SK-N-SH (cell line): ENCODE results near the gene TFPI2. TPM values are rescaled to one million over a fixed set of nuclear protein-coding genes. Genes with fewer than 3 reads are reported as not detected.
A peak's percentile ranks its signal among the peaks of the same experiment; 100 is the strongest.

Source experiments
- CTCF ChIA-PET: fragments of 300-600, 350-600 bp; formaldehyde crosslinking; extraction: SDS; loops from one replicate; lab custom pipeline; 2021; lab: Yijun Ruan, JAX
- POLR2A ChIA-PET: fragments of 350-600 bp; sonication (Branson Sonifier 250); formaldehyde crosslinking; extraction: SDS; loops from one replicate; lab custom pipeline; 2020; ENCODE audit warnings: antibody characterized with exemption, inconsistent platforms; lab: Yijun Ruan, JAX
- DNase-seq: peaks from one replicate; pipeline ENCODE4 v3.0.0; 2012
- H2AFZ ChIP-seq: fragments of 200-600 bp; sonication (generic); 2 replicates; pipeline ENCODE4 v1.8.1; 2016; ENCODE audit warnings: antibody characterized with exemption, mild to moderate bottlenecking, low read depth
- H3F3A ChIP-seq: fragments of 200-600 bp; sonication (generic); replicated peaks from 2 replicates; pipeline ENCODE3; 2016; ENCODE audit warnings: antibody characterized with exemption, mild to moderate bottlenecking; ENCODE audit not compliant: insufficient read depth
- H3K27ac ChIP-seq, 2 experiments: fragments of 200-500 bp in 1 of 2; fragments of 200-600 bp in 1 of 2; sonication (Bioruptor generic) in 1 of 2; sonication (generic), shearing (Covaris generic) in 1 of 2; 2 replicates each; pipeline versions ENCODE4 v1.5.1 to v1.6.1; 2014 to 2016; ENCODE audit warnings: low read depth in 2 of 2, inconsistent platforms in 1 of 2, low read length in 1 of 2, mild to moderate bottlenecking in 1 of 2, mixed read lengths in 1 of 2
- H3K27me3 ChIP-seq: fragments of 200-600 bp; sonication (generic), shearing (Covaris generic); 2 replicates; pipeline ENCODE4 v1.6.1; 2016; ENCODE audit warnings: mixed run types; ENCODE audit not compliant: insufficient read depth
- H3K36me3 ChIP-seq, 2 experiments: fragments of 200-500 bp in 1 of 2; fragments of 200-600 bp in 1 of 2; sonication (Bioruptor generic) in 1 of 2; sonication (generic) in 1 of 2; replicated peaks in 1 of 2; 2 replicates each; pipeline versions ENCODE3 to v1.5.1; 2014 to 2016; ENCODE audit warnings: low read length in 1 of 2, mild to moderate bottlenecking in 1 of 2; ENCODE audit not compliant: insufficient read depth in 2 of 2, control insufficient read depth in 1 of 2
- H3K4me1 ChIP-seq, 2 experiments: fragments of 200-500 bp in 1 of 2; fragments of 200-600 bp in 1 of 2; sonication (Bioruptor generic) in 1 of 2; sonication (generic), shearing (Covaris generic) in 1 of 2; 2 replicates each; pipeline versions ENCODE4 v1.5.1 to v1.6.1; 2014 to 2016; ENCODE audit warnings: low read depth in 1 of 2, low read length in 1 of 2, mixed run types in 1 of 2; ENCODE audit not compliant: insufficient read depth in 2 of 2, control insufficient read depth in 1 of 2
- H3K4me2 ChIP-seq: fragments of 200-600 bp; sonication (generic), shearing (Covaris generic); 2 replicates; pipeline ENCODE4 v1.6.1; 2017; ENCODE audit warnings: mixed run types
- H3K4me3 ChIP-seq, 2 experiments: fragments of 200-500 bp in 1 of 2; fragments of 200-600 bp in 1 of 2; sonication (Bioruptor generic) in 1 of 2; sonication (generic), shearing (Covaris generic) in 1 of 2; 2 replicates each; pipeline versions ENCODE4 v1.5.1 to v1.8.1; 2014 to 2016; ENCODE audit warnings: low read depth in 2 of 2, inconsistent platforms in 1 of 2, low read length in 1 of 2, mild to moderate bottlenecking in 1 of 2, mixed read lengths in 1 of 2, moderate library complexity in 1 of 2
- H3K79me2 ChIP-seq: fragments of 200-600 bp; sonication (generic); 2 replicates; pipeline ENCODE4 v1.8.1; 2017; ENCODE audit warnings: mild to moderate bottlenecking; ENCODE audit not compliant: insufficient read depth
- H3K9ac ChIP-seq: fragments of 200-600 bp; sonication (generic); 2 replicates; pipeline ENCODE4 v1.6.1; 2017; ENCODE audit warnings: mixed run types
- H3K9me2 ChIP-seq: fragments of 200-600 bp; sonication (generic); 2 replicates; pipeline ENCODE4 v1.6.1; 2017; ENCODE audit warnings: mixed run types
- H3K9me3 ChIP-seq: fragments of 200-600 bp; sonication (generic); 2 replicates; pipeline ENCODE4 v1.6.1; 2017; ENCODE audit warnings: mixed run types, mild to moderate bottlenecking, moderate library complexity
- H4K20me1 ChIP-seq: fragments of 200-600 bp; sonication (generic); 2 replicates; pipeline ENCODE4 v1.6.1; 2017; ENCODE audit warnings: mild to moderate bottlenecking, mixed run types; ENCODE audit not compliant: insufficient read depth
- EP300 ChIP-seq, 2 experiments: IDR thresholded peaks; 2 replicates each; pipeline versions ENCODE4 v1.4.0 to v1.6.1; 2012; ENCODE audit warnings: borderline replicate concordance in 1 of 2, low read depth in 1 of 2, low read length in 1 of 2
- EZH2phosphoT487 ChIP-seq: fragments of 200-600 bp; sonication (generic); IDR thresholded peaks from 2 replicates; pipeline ENCODE4 v1.6.1; 2017; ENCODE audit warnings: low read depth, mixed run types, mild to moderate bottlenecking, antibody characterized with exemption, moderate library complexity, borderline replicate concordance
- FOSL2 ChIP-seq: IDR thresholded peaks from 2 replicates; pipeline ENCODE4 v1.4.0; 2012; ENCODE audit warnings: low read depth, mild to moderate bottlenecking, moderate library complexity, borderline replicate concordance
- GATA2 ChIP-seq: sonication (generic); formaldehyde crosslinking; IDR thresholded peaks from 2 replicates; pipeline ENCODE4 v1.5.0; 2020; ENCODE audit warnings: mild to moderate bottlenecking, missing genetic modification reagents
- JUND ChIP-seq: IDR thresholded peaks from 2 replicates; pipeline ENCODE4 v1.4.0; 2012
- MXI1 ChIP-seq: IDR thresholded peaks from 2 replicates; pipeline ENCODE4 v1.6.1; 2012; ENCODE audit warnings: mild to moderate bottlenecking, low read depth, low read length, improper control_type of control experiment
- NFIC ChIP-seq: IDR thresholded peaks from 2 replicates; pipeline ENCODE4 v1.4.0; 2012; ENCODE audit warnings: borderline replicate concordance
- RCOR1 ChIP-seq: fragments of 150-350 bp; IDR thresholded peaks from 2 replicates; pipeline ENCODE4 v1.6.1; 2017; ENCODE audit warnings: antibody characterized with exemption, low read length
- RXRA ChIP-seq: IDR thresholded peaks from 2 replicates; pipeline ENCODE4 v1.4.0; 2012; ENCODE audit warnings: low read depth, mild to moderate bottlenecking, borderline replicate concordance
- SIN3A ChIP-seq: IDR thresholded peaks from 2 replicates; pipeline ENCODE4 v1.6.1; 2012; ENCODE audit warnings: low read depth, mild to moderate bottlenecking, low read length, moderate library complexity, borderline replicate concordance
- SMC3 ChIP-seq: IDR thresholded peaks from 2 replicates; pipeline ENCODE4 v1.6.1; 2012; ENCODE audit warnings: low read depth, low read length, improper control_type of control experiment
- TCF12 ChIP-seq: IDR thresholded peaks from 2 replicates; pipeline ENCODE4 v1.4.0; 2012
- TEAD4 ChIP-seq: IDR thresholded peaks from 2 replicates; pipeline ENCODE4 v1.4.0; 2012; ENCODE audit warnings: mild to moderate bottlenecking, borderline replicate concordance; ENCODE audit not compliant: insufficient read depth
- YY1 ChIP-seq: IDR thresholded peaks from 2 replicates; pipeline ENCODE4 v1.4.0; 2012; ENCODE audit warnings: low read depth, mild to moderate bottlenecking
- WGBS: methylation state at CpG from one replicate; pipeline ENCODE4 v1.1.6; 2017; ENCODE audit warnings: low lambda C conversion rate; 5-methylcytosine and 5-hydroxymethylcytosine counted together
- polyA plus RNA-seq, 3 experiments: library from polyadenylated mRNA; depleted of rRNA; stranded (reverse); fragments of >200 nt; gene quantifications; 2 replicates each; pipeline ENCODE4 v1.2.3, GENCODE V29; 2012
- small RNA-seq, 7 experiments: library from RNA; depleted of rRNA; stranded (forward); fragments of <200 nt; gene quantifications; one replicate each; pipeline ENCODE3, GENCODE V24; 2012
- TF ChIP-seq, protein P1 (sequence below): fragments of 200-600 bp; sonication (generic); IDR thresholded peaks from 2 replicates; pipeline ENCODE4 v1.6.1; 2017; ENCODE audit warnings: antibody characterized with exemption, mild to moderate bottlenecking, moderate library complexity
- TF ChIP-seq, protein P2 (sequence below): IDR thresholded peaks from 2 replicates; pipeline ENCODE4 v1.4.0; 2012; ENCODE audit warnings: low read depth, borderline replicate concordance
- TF ChIP-seq, protein P3 (sequence below): fragments of 150-350 bp; IDR thresholded peaks from 2 replicates; pipeline ENCODE4 v1.6.1; 2017; ENCODE audit warnings: antibody characterized with exemption, low read length, low read depth, borderline replicate concordance
- TF ChIP-seq, protein P4 (sequence below): IDR thresholded peaks from 2 replicates; pipeline ENCODE4; 2012

TFPI2 gene
- polyA plus RNA-seq, 1 of the 3 experiments (the other 2 are of a cell fraction) = 17.7 TPM

- Histone ChIP-seq H3K9me3 (no peaks in the 10 kb centered on the region), H3K79me2 (no peaks in the 10 kb centered on the region), H3K27me3 (no peaks in the 10 kb centered on the region), H3K4me2 (peak overlapping the region; percentile 10; the same call in 1 of the 2 replicates), H3F3A (no peaks in the 10 kb centered on the region), H3K4me3 (peak overlapping the region in 1 of 2 experiments; percentile 1; a peak in 2 of 4 replicates), H4K20me1 (no peaks in the 10 kb centered on the region), H2AFZ (peak overlapping the region; percentile 32; the same call in 1 of the 2 replicates), H3K9me2 (no peaks in the 10 kb centered on the region), H3K36me3 (no peaks in the 10 kb centered on the region), H3K9ac (no peak overlapping the region), H3K27ac (peak overlapping the region; percentile 8 to 50; a peak in 2 of 4 replicates), H3K4me1 (peaks cover 0 to 23% of the 10 kb centered on the region in 2 experiments; a peak in 2 of 4 replicates)
- no peak for DNase-seq
- 21% methylated on average over 1 of the region's 1 CpG for WGBS
- TF ChIP-seq SIN3A (no peak), YY1 (no peak), NFIC (peak; percentile 49; the same call in 1 of the 2 replicates), TCF12 (peak; percentile 94), GATA2 (CRISPR knock-in tag) (no peak), MXI1 (no peak), TEAD4 (peak; percentile 45; the same call in 1 of the 2 replicates), RXRA (no peak), RCOR1 (no peak), EZH2phosphoT487 (no peak), SMC3 (no peak), FOSL2 (peak; percentile 62; the same call in 1 of the 2 replicates), JUND (peak; percentile 69), EP300 (IDR thresholded peaks at IDR 0.05; ENCODE audit: borderline replicate concordance in 1 of 2, low read depth in 1 of 2, low read length in 1 of 2) (peak in 1 of 2 experiments; percentile 57; a peak in 1 of 4 replicates)
- TF ChIP-seq, protein P1, sequence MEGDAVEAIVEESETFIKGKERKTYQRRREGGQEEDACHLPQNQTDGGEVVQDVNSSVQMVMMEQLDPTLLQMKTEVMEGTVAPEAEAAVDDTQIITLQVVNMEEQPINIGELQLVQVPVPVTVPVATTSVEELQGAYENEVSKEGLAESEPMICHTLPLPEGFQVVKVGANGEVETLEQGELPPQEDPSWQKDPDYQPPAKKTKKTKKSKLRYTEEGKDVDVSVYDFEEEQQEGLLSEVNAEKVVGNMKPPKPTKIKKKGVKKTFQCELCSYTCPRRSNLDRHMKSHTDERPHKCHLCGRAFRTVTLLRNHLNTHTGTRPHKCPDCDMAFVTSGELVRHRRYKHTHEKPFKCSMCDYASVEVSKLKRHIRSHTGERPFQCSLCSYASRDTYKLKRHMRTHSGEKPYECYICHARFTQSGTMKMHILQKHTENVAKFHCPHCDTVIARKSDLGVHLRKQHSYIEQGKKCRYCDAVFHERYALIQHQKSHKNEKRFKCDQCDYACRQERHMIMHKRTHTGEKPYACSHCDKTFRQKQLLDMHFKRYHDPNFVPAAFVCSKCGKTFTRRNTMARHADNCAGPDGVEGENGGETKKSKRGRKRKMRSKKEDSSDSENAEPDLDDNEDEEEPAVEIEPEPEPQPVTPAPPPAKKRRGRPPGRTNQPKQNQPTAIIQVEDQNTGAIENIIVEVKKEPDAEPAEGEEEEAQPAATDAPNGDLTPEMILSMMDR = no peak
- TF ChIP-seq, protein P2, sequence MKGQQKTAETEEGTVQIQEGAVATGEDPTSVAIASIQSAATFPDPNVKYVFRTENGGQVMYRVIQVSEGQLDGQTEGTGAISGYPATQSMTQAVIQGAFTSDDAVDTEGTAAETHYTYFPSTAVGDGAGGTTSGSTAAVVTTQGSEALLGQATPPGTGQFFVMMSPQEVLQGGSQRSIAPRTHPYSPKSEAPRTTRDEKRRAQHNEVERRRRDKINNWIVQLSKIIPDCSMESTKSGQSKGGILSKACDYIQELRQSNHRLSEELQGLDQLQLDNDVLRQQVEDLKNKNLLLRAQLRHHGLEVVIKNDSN = no peak
- TF ChIP-seq, protein P3, sequence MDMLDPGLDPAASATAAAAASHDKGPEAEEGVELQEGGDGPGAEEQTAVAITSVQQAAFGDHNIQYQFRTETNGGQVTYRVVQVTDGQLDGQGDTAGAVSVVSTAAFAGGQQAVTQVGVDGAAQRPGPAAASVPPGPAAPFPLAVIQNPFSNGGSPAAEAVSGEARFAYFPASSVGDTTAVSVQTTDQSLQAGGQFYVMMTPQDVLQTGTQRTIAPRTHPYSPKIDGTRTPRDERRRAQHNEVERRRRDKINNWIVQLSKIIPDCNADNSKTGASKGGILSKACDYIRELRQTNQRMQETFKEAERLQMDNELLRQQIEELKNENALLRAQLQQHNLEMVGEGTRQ = no peak
- TF ChIP-seq, protein P4, sequence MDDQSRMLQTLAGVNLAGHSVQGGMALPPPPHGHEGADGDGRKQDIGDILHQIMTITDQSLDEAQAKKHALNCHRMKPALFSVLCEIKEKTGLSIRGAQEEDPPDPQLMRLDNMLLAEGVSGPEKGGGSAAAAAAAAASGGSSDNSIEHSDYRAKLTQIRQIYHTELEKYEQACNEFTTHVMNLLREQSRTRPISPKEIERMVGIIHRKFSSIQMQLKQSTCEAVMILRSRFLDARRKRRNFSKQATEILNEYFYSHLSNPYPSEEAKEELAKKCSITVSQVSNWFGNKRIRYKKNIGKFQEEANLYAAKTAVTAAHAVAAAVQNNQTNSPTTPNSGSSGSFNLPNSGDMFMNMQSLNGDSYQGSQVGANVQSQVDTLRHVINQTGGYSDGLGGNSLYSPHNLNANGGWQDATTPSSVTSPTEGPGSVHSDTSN = peak; percentile 87
- POLR2A ChIA-PET = no interaction called here
- CTCF ChIA-PET = interaction anchor here (0.7 to 1.3 kb wide), 3 partner anchors 52 to 590 kb away, joined by 3 to 4 read pairs (median 3); no protein-coding TSS in a partner anchor
Observed at GRCh38 chr7:93835702-93836101, 54.9 kb downstream of the TFPI2 start.

Small RNA genes within 50 kb of the gene (small RNA-seq; reads per million reads assigned to genes)
- gene AC002076.2 = 0 reads per million in 7 experiments

Other genes starting within 250 kb of the TFPI2 start
- gene GNGT1, start 15.8 kb upstream of the TFPI2 start, polyA plus RNA-seq (2012; rRNA removed) = 0.15 TPM in 1 of 2 replicates, not detected in the other
- gene GNG11, start 31.0 kb upstream of the TFPI2 start, polyA plus RNA-seq (2012; rRNA removed) = 9.8 and 11.5 TPM in 2 replicates
- gene BET1, start 113.6 kb upstream of the TFPI2 start, polyA plus RNA-seq (2012; rRNA removed) = 20.1 and 27.7 TPM in 2 replicates